ENCODE measurements around the gene MYO7A.

Gene MYO7A

DNA sequence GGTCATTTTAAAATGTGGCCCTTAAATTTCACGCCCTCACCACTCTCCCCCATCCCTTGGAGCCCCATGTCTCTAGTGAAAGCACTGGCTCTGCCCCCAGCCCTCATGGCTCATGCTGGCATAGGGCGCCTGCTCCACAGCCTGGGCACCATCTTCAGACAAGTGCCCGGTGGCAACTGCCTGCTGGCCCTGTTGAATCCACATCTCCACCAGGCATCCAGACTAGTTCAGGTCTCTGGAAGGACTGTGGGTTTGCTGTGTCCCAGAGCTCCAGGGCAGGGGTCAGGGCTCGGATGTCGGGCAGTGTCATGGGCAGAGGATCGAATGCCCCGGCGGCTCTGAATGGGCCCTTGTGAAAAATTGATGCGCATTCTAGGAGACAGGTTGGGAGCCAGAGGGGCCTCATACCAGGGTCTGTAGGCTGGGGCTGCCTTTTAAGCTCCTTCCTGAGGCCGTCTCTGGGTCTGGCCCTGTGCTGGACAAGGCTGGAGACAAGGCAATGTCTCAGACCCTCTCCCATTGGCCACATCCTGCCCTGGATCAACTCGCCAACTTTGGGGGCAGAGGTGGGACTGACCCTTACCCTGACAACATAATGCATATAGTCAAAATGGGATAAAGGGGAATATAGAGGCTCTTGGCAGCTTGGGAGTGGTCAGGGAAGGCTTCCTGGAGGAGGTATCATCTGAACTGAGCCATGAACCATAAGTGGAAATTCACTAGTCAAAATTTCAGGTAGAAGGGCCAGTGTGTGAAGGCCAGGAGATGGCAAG lies 1.2 kb downstream of the MYO7A start:
- DNase-seq, result no peak

- no peak for DNase-seq
These were observed 2.1 kb downstream of the MYO7A start for GRCh38 chr11:77129842-77130756.

DNA sequence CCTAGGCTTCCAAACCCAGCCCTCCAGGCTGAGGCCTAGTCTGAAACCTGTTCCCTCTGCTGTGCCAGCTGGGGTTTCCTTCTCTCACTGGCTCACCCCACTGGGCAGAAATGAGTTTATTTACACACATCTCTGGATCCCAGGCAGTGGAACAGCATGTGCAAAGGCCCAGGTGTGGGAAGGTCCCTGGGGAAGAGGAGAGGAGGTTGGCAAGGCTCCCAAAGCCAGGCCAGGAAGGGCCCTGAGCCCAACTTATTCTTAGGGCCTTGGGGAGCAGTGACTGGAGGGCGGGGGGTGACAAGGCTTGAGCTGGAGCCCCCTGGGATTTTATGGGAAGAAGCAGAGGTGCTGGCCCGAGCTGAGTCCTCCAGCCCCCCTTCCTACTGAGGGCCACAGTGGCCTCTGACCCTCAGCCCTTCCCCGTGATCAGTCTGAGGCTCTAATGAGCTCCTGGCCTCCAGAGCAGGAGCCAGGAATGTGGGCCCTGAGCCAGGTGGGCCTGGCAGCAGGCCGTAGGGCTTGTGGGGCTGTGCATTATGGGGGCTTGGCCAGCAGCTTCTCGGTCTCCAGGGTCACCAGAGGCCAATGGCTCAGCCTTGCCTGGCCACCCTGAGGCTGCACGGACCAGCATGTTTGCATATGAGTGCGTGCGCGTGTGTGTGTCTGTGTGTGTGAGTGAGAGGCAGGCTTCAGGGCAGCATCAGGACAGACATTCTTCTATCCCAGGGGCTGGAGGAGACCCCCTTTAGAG lies 2.9 kb downstream of the MYO7A start:
- no peak for DNase-seq

DNA sequence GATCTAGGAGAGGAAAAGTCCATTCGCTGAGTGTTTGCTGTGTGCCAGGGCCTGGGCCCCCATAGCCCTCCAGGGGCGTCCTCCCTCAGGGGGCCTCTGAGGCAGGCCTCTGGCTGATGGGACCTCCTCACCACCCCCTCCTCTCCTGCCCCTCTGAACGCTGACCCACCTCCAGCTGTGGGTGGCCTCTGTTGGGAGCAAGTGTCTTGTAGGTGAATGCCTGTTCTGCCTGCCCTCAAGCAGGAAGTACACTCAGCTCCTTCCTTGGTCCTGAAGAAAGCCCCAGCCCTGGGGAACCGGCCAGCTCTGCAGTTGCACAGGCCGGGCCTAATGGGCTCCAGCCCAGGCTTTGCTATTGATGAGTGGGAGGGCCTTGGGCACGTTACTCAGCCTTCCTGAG lies 3.5 kb downstream of the MYO7A start:
- no peak for DNase-seq

- DNase-seq, result no peak
These were observed 7.0 kb downstream of the MYO7A start for GRCh38 chr11:77135069-77135468.

GRCh38 chr11:77136074-77136473 lies 8.0 kb downstream of the MYO7A start:
- DNase-seq, result no peak

DNA sequence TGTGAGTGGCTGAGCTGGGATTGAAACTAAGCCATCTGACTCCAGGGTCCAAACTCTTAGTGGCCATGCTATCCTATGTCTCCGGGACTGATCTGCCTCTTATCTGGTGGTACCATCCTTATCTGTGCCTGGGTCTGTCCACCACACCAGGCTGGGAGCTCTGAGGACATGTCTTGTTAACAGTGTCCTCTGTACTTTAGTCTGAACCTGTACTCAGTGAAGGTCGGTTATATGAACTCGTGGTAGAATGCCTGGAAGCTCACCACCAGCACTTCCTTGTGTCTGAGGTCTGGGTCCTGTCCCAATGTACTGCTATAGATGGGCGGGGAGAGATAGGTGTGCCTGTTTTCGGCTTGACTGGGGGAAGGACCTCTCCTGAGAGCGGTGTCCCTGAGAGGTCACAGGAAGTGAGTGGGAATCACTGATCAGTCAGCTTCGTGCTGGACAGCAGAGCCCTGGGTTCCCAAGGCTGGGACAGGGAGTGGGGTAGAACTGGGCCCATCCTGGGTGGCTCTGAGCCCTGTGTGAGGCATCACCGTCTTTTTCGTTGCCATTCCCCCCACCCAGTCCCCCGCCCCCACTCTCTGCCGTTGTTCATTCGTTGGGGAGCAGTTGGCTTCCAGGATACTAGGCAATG lies 8.9 kb downstream of the MYO7A start:
- no peak for DNase-seq

DNA sequence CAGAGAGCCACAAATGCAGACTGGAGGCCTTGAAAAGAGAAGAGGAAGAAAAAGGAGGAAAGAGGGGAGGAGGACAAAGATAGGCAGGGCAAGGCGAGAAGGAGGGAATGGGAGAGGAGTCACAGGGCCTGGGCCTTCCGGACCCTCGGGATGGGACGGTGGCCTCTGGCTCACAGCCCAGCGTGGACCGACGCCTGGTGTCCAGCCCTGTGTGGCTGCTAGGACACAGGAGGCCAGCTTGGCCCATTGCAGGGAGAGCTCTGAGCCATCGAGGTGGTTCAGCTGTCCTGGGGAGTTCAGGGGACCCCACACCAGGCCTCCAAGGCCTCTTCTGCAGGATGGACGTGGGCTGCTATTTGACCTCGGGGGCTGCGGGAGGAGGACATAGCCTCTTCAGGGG lies 9.4 kb downstream of the MYO7A start:
- no peak for DNase-seq

GRCh38 chr11:77138106-77138649 lies 10.1 kb downstream of the MYO7A start:
- no peak for DNase-seq

DNA sequence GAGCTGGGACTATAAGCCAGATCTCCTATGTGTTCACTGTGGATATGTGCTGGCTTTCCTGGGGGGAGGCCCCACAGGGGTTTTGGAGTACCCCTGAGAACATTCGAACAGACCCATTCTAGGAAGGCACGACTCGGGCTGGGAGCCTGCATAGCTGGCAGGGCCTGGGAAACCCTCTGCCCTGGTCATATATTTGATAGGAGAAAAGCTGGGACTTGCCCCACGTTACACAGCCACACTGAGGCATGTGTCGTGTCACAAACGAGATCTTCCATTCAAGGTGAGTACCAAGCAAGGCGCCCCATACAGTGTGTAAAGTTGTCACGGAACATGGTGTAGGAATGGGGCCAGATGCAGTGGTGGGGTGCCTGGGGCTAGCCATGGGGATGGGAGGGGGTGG lies 11.2 kb downstream of the MYO7A start:
- DNase-seq, result no peak

DNA sequence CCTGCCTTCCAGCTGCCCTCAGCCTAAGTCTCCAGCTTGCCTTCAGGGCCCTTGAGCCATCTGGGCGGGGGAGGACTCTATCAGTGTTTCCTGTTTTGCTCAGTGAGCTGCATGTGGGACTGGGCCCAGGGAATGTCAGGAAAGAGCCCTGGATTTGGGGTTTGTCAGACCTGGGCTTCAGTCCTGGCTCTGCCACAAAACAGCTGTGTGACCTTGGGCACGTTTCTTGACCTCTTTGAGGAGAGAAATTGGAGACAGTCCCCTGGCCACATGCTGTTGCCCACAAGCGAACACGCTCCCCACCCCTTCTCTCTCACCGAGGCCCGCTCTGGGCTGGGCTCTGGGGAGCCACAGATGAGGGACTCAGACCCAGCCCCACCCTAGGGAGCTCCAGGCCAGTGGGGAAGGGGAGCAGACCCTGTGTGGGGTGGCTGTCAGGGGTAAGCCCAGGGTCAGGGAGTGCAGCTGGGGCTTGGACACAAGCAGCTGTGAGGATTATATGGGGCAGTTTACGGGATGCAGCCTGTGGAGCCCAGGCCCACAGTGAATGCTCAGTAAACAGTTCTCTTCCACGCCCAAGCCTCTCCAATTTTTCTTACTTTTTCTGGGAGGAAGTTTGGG lies 12.3 kb downstream of the MYO7A start:
- DNase-seq, result no peak

- no peak for DNase-seq
These were observed 13.0 kb downstream of the MYO7A start for GRCh38 chr11:77141034-77141433.

GRCh38 chr11:77141475-77141874 lies 13.4 kb downstream of the MYO7A start:
- no peak for DNase-seq

DNA sequence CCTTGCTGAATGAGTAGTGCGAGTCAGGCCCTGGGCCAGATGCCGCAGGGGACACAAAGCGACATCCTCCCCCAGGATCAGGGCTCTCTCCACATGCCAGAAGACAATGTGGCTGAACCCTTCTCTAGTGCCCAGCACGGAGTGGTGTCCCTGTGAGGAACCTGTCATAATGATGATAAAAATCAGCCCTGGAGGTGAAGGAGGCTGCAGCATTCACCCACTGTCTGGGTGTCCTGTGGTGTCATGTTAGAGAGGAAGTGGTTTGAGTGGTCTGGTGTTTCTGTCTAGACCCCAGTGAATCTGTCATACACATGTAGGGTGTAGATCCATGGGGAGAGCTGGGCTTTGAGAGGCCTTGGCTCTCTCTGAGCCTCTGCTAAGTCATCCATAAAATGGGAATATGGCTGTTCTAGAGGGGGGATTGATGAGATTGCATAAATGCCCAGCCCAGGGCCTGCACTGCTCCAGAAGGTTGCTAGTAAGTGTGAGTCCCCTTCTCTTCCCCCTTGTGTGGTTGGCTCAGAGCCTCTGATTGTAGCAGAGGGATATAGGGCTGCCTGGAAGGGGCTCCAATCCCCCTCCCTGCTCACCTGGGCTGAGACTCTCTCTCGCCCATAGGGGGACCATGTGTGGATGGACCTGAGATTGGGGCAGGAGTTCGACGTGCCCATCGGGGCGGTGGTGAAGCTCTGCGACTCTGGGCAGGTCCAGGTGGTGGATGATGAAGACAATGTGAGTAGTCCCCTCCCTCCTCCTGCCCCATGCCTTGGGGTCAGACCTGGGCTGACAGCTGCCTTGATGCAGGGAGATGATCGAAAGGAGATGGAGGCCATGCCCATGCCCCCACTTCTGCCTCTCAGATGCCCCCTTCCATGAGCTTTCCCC lies 14.3 kb downstream of the MYO7A start:
- DNase-seq, result no peak

DNA sequence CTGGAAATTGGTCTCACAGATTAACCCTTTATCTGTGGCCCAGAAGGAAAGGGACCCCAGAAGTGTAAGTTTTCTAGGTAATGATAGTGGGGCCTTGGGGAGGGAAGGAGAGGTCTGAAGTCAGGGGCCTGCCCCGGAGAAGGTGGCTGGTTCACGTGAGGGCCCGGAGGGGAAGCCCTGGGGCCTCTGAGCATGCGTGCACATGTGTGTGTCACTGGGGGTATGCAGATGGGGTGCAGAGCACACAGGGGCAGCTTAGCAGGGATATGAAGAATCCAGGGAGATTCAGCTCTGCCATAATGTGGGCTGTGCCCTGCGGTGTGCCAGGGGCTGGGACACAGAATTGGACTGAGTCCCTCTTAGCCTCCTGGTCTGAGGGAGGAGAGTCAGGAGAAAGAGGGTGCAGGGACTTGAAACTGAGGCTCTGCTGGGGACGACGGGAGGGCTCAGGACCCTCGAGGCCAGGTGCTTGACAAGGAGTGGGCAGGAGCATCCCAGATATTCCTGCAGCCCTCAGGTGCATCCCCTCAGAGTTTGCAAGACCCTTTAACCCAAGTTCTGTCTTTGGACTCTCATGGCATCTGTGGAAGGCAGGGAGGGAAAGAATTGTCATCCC lies 15.5 kb downstream of the MYO7A start:
- no peak for DNase-seq

DNA sequence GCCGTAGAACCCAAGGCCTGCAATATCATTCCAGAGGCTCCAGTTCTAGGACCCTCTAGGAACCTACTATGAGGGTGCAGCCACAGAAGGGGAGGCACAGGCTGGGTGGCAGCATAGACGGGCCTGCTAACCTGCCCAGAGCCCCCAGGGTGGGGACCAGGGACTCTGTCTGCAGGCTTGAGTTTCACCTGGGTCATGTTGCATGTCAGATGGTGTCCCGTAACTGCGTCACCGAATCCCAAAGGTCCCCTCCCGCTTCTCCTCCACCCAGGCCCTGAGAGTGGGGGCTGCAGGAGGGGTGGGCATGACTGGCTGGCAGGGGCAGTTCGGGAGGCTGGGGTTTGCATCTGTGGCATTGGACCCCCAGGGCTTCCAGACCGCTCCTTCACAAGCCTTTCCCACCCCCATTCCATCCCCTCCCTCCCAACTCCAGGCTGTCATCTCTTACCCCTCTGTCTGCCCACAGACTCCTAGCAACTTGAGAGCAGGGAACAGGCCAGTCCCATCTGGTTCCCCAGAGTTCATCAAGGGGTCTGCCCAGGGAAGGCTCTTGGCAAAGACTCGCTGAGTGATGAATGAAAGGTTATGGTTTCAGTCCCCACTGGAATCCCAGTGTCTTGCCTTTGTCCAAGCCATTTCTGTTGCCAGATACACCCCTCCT lies 16.3 kb downstream of the MYO7A start:
- DNase-seq, result no peak

DNA sequence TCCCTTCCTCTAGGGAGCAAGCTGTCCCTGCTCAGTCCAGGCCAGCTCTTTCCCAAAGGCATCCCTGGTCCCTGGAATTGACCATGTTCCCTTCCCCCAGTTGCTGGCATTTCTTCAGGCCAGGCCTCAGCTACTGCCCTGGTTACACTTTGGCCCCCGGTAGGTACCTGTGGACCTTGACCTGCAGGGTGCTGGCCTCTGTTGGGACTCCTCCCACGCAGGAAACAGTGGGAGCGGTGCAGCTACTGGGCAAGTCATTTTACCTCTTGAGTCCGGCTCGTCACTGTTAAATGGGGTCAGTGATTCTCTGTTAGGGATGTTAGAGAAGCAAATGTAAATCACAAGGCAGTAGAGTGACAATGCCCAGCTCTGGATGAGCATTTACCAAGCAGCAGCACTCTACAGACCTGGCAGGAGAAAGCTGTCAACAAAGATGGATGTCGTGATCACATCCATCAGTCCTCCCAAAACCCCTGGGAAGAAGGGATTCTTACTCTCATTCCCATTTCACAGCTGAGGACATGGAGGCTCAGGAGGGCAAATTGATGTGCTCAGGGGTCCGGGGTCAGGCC lies 16.9 kb downstream of the MYO7A start:
- DNase-seq, result no peak

- DNase-seq, result no peak
These were observed 18.4 kb downstream of the MYO7A start for GRCh38 chr11:77146261-77147035.

GRCh38 chr11:77147036-77147315 lies 18.9 kb downstream of the MYO7A start:
- no peak for DNase-seq

Data from activated naive CD4-positive, alpha-beta T cell treated with anti-CD3 and anti-CD28 coated beads, Interleukin-2, amount 50 U/mL, for 16 hours (primary cell).